Activated CD8-positive, alpha-beta T cell treated with anti-CD3 and anti-CD28 coated beads, Interleukin-2, amount 10 ng/mL, durations not matched to agents 7 days and 5 days (primary cell): ENCODE results near the gene CP. TPM values are rescaled to one million over a fixed set of nuclear protein-coding genes. Genes with fewer than 3 reads are reported as not detected.
A peak's percentile ranks its signal among the peaks of the same experiment; 100 is the strongest.

ENCODE experiments used
- ATAC-seq: fragments of 150-1000 bp; cut with Tn5 transposase; one replicate; pipeline ENCODE4 v1.10.0; 2021; ENCODE audit warnings: moderate library complexity
- CTCF ChIA-PET: fragments of 350-600 bp; sonication (Branson Sonifier 250); formaldehyde crosslinking; loops from one replicate; lab custom pipeline; 2021; ENCODE audit warnings: antibody characterized with exemption; lab: Charles Lee
- POLR2A ChIA-PET: fragments of 350-600 bp; sonication (Branson Sonifier 250); formaldehyde crosslinking; loops from one replicate; lab custom pipeline; 2021; ENCODE audit warnings: antibody characterized with exemption; lab: Charles Lee
- DNase-seq: peaks from one replicate; pipeline ENCODE4 v3.0.0-alpha.2; 2020
- H3K27ac Mint-ChIP-seq: one replicate; pipeline ENCODE4 v1.8.0; 2021; ENCODE audit warnings: mild to moderate bottlenecking, mixed read lengths
- H3K27me3 Mint-ChIP-seq: one replicate; pipeline ENCODE4 v1.8.0; 2021; ENCODE audit warnings: low read depth, mixed read lengths
- H3K36me3 Mint-ChIP-seq: one replicate; pipeline ENCODE4 v1.8.0; 2021; ENCODE audit warnings: low read depth, mixed read lengths
- H3K4me1 Mint-ChIP-seq: one replicate; pipeline ENCODE4 v1.8.0; 2021; ENCODE audit warnings: low read depth, mixed read lengths
- H3K4me3 Mint-ChIP-seq: one replicate; pipeline ENCODE4 v1.8.0; 2021; ENCODE audit warnings: mild to moderate bottlenecking, mixed read lengths
- H3K9me3 Mint-ChIP-seq: one replicate; pipeline ENCODE4 v1.8.0; 2022; ENCODE audit warnings: mixed read lengths; ENCODE audit not compliant: insufficient read depth
- total RNA-seq, 2 experiments: library from RNA; stranded (reverse); gene quantifications; one replicate each; pipeline ENCODE4 v1.2.3, GENCODE V29; 2021

The CP gene
- total RNA-seq, 2 experiments from 2014 or later: not detected

- peak overlapping the region; percentile 41 for H3K27ac Mint-ChIP-seq
- peaks cover 4% of the 10 kb centered on the region for H3K4me1 Mint-ChIP-seq
- H3K9me3 Mint-ChIP-seq: no peaks in the 10 kb centered on the region
- H3K4me3 Mint-ChIP-seq: no peak overlapping the region
- DNase-seq: no peak
- peaks cover 50% of the 10 kb centered on the region for H3K36me3 Mint-ChIP-seq
- ATAC-seq: no peak
- ChIA-PET POLR2A (interaction anchor here (0.6 kb wide), 1 partner anchor 20 kb away, joined by 3 read pairs; no protein-coding TSS in a partner anchor), CTCF (interaction anchor here (0.8 to 1.7 kb wide), 3 partner anchors 13 to 25 kb away, joined by 3 to 13 read pairs (median 4); partner anchors contain the start of gene HPS3)
- H3K27me3 Mint-ChIP-seq: no peaks in the 10 kb centered on the region
These were observed 76.3 kb downstream of the CP start for GRCh38 chr3:149145356-149145755.

GRCh38 chr3:149142682-149143081, 78.9 kb downstream of the CP start:
- ChIA-PET POLR2A (no interaction called here), CTCF (no interaction called here)
- H3K4me1 Mint-ChIP-seq: peaks cover 4% of the 10 kb centered on the region
- H3K4me3 Mint-ChIP-seq: no peak overlapping the region
- ATAC-seq (no peak), DNase-seq (no peak)
- no peaks in the 10 kb centered on the region for H3K9me3 Mint-ChIP-seq
- H3K36me3 Mint-ChIP-seq: peaks cover 36% of the 10 kb centered on the region
- no peak overlapping the region for H3K27ac Mint-ChIP-seq
- no peaks in the 10 kb centered on the region for H3K27me3 Mint-ChIP-seq

GRCh38 chr3:149134575-149134974, 87.1 kb downstream of the CP start:
- H3K27ac Mint-ChIP-seq: no peak overlapping the region
- no peaks in the 10 kb centered on the region for H3K27me3 Mint-ChIP-seq
- DNase-seq: no peak
- no peak for ATAC-seq
- peaks cover 25% of the 10 kb centered on the region for H3K4me1 Mint-ChIP-seq
- peaks cover 19% of the 10 kb centered on the region for H3K36me3 Mint-ChIP-seq
- ChIA-PET CTCF (interaction anchor here (0.9 to 1.5 kb wide), 2 partner anchors 14 to 23 kb away, joined by 4 read pairs; no protein-coding TSS in a partner anchor), POLR2A (interaction anchor here (0.5 kb wide), 1 partner anchor 164 kb away, joined by 3 read pairs; no protein-coding TSS in a partner anchor)
- H3K4me3 Mint-ChIP-seq: no peak overlapping the region
- no peaks in the 10 kb centered on the region for H3K9me3 Mint-ChIP-seq

- H3K4me1 Mint-ChIP-seq: peaks cover 34% of the 10 kb centered on the region
- CTCF ChIA-PET: interaction anchor here (0.7 to 5.1 kb wide), 4 partner anchors 11 to 177 kb away, joined by 4 to 37 read pairs (median 11); no protein-coding TSS in a partner anchor
- peak overlapping the region; percentile 89 for H3K4me3 Mint-ChIP-seq
- no peak overlapping the region for H3K27ac Mint-ChIP-seq
- no peaks in the 10 kb centered on the region for H3K9me3 Mint-ChIP-seq
- peaks cover 5% of the 10 kb centered on the region for H3K27me3 Mint-ChIP-seq
- H3K36me3 Mint-ChIP-seq: peaks cover 19% of the 10 kb centered on the region
- POLR2A ChIA-PET: no interaction called here
- ATAC-seq (no peak), DNase-seq (no peak)
These were observed 90.0 kb downstream of the CP start for GRCh38 chr3:149131589-149131988.

- ATAC-seq: peak; percentile 94
- Mint-ChIP-seq H3K36me3 (peaks cover 14% of the 10 kb centered on the region), H3K27ac (peak within 1 kb of the TSS; percentile 88), H3K4me1 (peaks cover 34% of the 10 kb centered on the region), H3K27me3 (peaks cover 7% of the 10 kb centered on the region), H3K9me3 (no peaks in the 10 kb centered on the region), H3K4me3 (peak within 1 kb of the TSS; percentile 89)
- peak; percentile 89 for DNase-seq
- POLR2A ChIA-PET: interaction anchor here (0.6 to 2.1 kb wide), 8 partner anchors 9 to 176 kb away, joined by 3 to 7 read pairs (median 5); partner anchors contain the start of gene GYG1
- CTCF ChIA-PET: interaction anchor here (0.6 to 5.1 kb wide), 13 partner anchors 9 to 175 kb away, joined by 3 to 37 read pairs (median 3); partner anchors contain the start of gene HLTF
These were observed 92.1 kb downstream of the CP start, which contains the start of gene HPS3 for GRCh38 chr3:149129326-149130205. TSS of gene HPS3 (plus strand) at chr3:149129638. CDS start at chr3:149129724, 86 bp downstream.

- Mint-ChIP-seq H3K4me3 (peak overlapping the region; percentile 89), H3K27ac (peak overlapping the region; percentile 88), H3K4me1 (peaks cover 34% of the 10 kb centered on the region), H3K9me3 (no peaks in the 10 kb centered on the region), H3K27me3 (peaks cover 12% of the 10 kb centered on the region), H3K36me3 (peaks cover 14% of the 10 kb centered on the region)
- ChIA-PET CTCF (interaction anchor here (0.7 to 5.1 kb wide), 6 partner anchors 8 to 174 kb away, joined by 3 to 37 read pairs (median 10); no protein-coding TSS in a partner anchor), POLR2A (interaction anchor here (0.9 to 2.1 kb wide), 4 partner anchors 24 to 138 kb away, joined by 3 to 7 read pairs (median 6); partner anchors contain the start of gene GYG1)
- DNase-seq (no peak), ATAC-seq (no peak)
These were observed 92.8 kb downstream of the CP start for GRCh38 chr3:149128821-149129220.

GRCh38 chr3:149122721-149123578, 98.7 kb downstream of the CP start:
- Mint-ChIP-seq H3K9me3 (no peaks in the 10 kb centered on the region), H3K4me1 (no peaks in the 10 kb centered on the region), H3K27ac (no peak overlapping the region), H3K4me3 (no peak overlapping the region), H3K36me3 (no peaks in the 10 kb centered on the region), H3K27me3 (peaks cover 11% of the 10 kb centered on the region)
- no peak for ATAC-seq
- DNase-seq: no peak
- POLR2A ChIA-PET: interaction anchor here (0.7 kb wide), 1 partner anchor 131 kb away, joined by 3 read pairs; no protein-coding TSS in a partner anchor
- CTCF ChIA-PET: interaction anchor here (0.7 to 5.9 kb wide), 4 partner anchors 150 to 168 kb away, joined by 4 to 113 read pairs (median 35); no protein-coding TSS in a partner anchor

Other genes starting within 250 kb of the CP start
- 10 to 100 TPM; 46.9 to 54.0 TPM for gene GYG1, start 230.3 kb downstream of the CP start, total RNA-seq
- 10 to 100 TPM; 25.2 to 27.3 TPM for gene HLTF, start 135.3 kb downstream of the CP start, total RNA-seq
- 10 to 100 TPM; 26.8 to 29.0 TPM for gene HPS3, start 92.2 kb downstream of the CP start, total RNA-seq
- gene TM4SF18, start 111.8 kb upstream of the CP start, total RNA-seq: not detected
- not detected for gene TM4SF1, start 155.8 kb upstream of the CP start, total RNA-seq